Activated naive CD4-positive, alpha-beta T cell treated with anti-CD3 and anti-CD28 coated beads for 36 hours (primary cell): ENCODE measurements around the gene RFX6. TPM values are rescaled to one million over a fixed set of nuclear protein-coding genes. Genes with fewer than 3 reads are reported as not detected.

Source experiments
- total RNA-seq, 2 experiments: library from RNA; stranded (reverse); gene quantifications; one replicate each; pipeline ENCODE4 v1.2.3, GENCODE V29; 2021

Gene RFX6
- total RNA-seq, 2 experiments from 2014 or later, result not detected

Other genes starting within 250 kb of the RFX6 start
- 10 to 100 TPM; 27.2 to 30.7 TPM for gene ZUP1, start 208.5 kb upstream of the RFX6 start, total RNA-seq
- 1 to 10 TPM; 8.4 to 8.9 TPM for gene KPNA5, start 196.0 kb upstream of the RFX6 start, total RNA-seq
- gene FAM162B, start 111.5 kb upstream of the RFX6 start, total RNA-seq, result not detected
- gene GPRC6A, start 48.2 kb upstream of the RFX6 start, total RNA-seq, result not detected